Left hindlimb (tissue), 1 donor: Measurements from ENCODE around the gene PTRH2.
"Not testable (repeated sequence)": the region's sequence is repeated elsewhere in the genome, so short reads cannot be mapped to it uniquely, and the experiment has no call there.

Source experiments
- DNase-seq: peaks from one replicate; pipeline ENCODE4 v3.0.0-alpha.2; 2018

Gene PTRH2

DNA sequence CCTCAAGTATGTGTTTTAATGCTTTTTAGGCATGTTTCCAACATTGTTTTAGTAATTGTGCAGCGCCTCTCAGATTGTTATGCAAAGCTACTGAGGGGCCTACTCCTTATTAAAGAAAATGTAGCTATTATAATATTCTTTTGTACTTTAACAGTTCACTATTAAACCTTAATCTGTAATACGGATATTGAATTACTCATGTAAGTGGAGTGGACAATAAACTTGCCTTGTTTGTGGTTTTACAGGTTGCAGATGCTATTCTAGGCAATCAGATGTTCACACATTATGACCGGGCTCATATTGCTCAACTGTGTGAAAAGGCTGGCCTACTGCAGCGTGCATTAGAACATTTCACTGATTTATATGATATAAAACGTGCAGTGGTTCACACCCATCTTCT lies 41.0 kb downstream of the PTRH2 start:
- no peak for DNase-seq

DNA sequence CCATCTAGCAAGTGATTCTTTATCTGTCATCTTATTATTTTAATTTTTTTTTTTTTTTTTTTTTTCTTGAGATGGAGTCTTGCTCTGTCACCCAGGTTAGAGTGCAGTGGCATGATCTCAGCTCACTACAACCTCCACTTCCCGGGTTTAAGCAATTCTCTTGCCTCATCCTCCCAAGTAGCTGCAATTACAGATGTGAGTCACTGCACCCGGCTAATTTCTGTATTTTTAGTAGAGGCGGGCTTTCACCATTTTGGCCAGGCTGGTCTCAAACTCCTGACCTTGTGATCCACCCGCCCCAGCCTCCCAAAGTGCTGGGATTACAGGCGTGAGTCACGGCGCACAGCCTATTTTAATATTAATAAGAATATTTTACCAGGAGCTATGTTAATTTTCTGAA lies 50.6 kb downstream of the PTRH2 start:
- DNase-seq, result not testable (repeated sequence)

- DNase-seq, result no peak
Observed at GRCh38 chr17:59652119-59652518, 55.1 kb downstream of the PTRH2 start.

- no peak for DNase-seq
Observed at GRCh38 chr17:59651346-59651745, 55.9 kb downstream of the PTRH2 start.

DNA sequence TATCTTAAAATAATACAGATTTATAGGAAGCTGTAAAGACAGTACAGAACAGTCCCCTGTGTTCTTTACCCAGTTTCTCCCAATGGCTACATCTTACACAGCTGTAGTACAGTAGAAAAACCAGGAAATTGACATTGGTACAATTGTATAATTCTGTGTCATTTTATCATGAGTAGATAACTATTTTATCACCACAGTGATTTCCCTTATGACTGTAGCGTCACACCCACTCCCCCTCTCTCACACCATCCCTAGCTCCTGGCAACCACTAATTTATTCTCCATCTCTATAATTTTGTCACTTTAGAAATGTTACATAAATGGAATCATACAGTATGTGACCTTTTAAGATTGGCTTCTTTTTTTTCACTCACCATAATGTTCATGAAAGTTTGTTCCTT lies 56.6 kb downstream of the PTRH2 start:
- no peak for DNase-seq

DNA sequence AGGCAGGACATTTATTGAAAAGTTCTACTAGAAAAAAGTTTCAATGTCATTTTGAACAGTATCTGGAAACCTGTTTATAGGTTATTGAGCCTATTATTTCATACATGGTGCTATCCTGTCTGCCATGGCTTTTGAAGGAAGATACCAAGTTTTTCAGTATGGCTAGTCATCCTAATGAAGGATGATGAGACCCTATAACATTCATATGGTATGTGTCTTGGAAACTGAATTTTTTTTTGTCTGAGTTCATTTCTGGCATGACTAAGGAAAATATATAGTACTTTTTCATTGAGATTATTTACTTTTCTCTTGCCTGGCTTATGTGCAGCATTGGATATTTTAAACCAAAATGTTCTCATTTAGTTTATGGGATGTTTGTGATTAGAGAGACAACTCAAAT lies 57.3 kb downstream of the PTRH2 start:
- no peak for DNase-seq
